Measurements from ENCODE around the gene TTC1. TPM values are rescaled to one million over a fixed set of nuclear protein-coding genes. Genes with fewer than 3 reads are reported as not detected.

TTC1 gene
- total and polyA plus RNA-seq, 9 of the 15 experiments (the other 6 are each of a cell fraction or from before 2014, with no cell fraction given), result 51.9 to 173 (median 87.7) TPM

GRCh38 chr5:159971514-159971913 lies 37.4 kb upstream of the TTC1 start:
- Histone ChIP-seq H4K20me1 (replicated peaks; ENCODE audit: control insufficient read depth, insufficient read depth, low read length) (no peaks in the 10 kb centered on the region), H3K4me2 (ENCODE audit: insufficient read depth, low read length) (no peak overlapping the region), H3K27me3 (ENCODE audit: control insufficient read depth in 2 of 2, insufficient read depth in 2 of 2, low read length in 2 of 2) (peaks cover 22 to 32% of the 10 kb centered on the region in 2 experiments), H3K4me1 (replicated peaks in 1 of 2; ENCODE audit: control insufficient read depth in 2 of 2, insufficient read depth in 2 of 2, low read length in 2 of 2) (peaks cover 0 to 3% of the 10 kb centered on the region in 2 experiments; a peak in 1 of 5 replicates), H3K36me3 (ENCODE audit: control insufficient read depth, insufficient read depth, low read length) (no peaks in the 10 kb centered on the region), H3K79me2 (ENCODE audit: control insufficient read depth, insufficient read depth, low read length) (no peaks in the 10 kb centered on the region), H3K9ac (ENCODE audit: insufficient read depth in 1 of 2, low read depth in 2 of 2, low read length in 2 of 2) (no peak overlapping the region), H2AFZ (ENCODE audit: low read depth, low read length) (no peak overlapping the region), H3K4me3 (no peak overlapping the region), H3K9me1 (ENCODE audit: control insufficient read depth, insufficient read depth, low read length) (no peaks in the 10 kb centered on the region), H3K27ac (ENCODE audit: extremely low read depth, low read depth, low read length) (no peak overlapping the region), H3K9me3 (replicated peaks; ENCODE audit: control insufficient read depth, insufficient read depth, low read depth, low read length) (no peaks in the 10 kb centered on the region)
- no peak for FAIRE-seq
- intact Hi-C loops (cut with micrococcal nuclease) (no loop called here), in situ Hi-C loops (cut with MboI) (loop anchor here (10.0 kb wide), 1 partner anchor 527 kb away; no protein-coding TSS in a partner anchor)
- no peak for ATAC-seq
- TF ChIP-seq, protein P1, sequence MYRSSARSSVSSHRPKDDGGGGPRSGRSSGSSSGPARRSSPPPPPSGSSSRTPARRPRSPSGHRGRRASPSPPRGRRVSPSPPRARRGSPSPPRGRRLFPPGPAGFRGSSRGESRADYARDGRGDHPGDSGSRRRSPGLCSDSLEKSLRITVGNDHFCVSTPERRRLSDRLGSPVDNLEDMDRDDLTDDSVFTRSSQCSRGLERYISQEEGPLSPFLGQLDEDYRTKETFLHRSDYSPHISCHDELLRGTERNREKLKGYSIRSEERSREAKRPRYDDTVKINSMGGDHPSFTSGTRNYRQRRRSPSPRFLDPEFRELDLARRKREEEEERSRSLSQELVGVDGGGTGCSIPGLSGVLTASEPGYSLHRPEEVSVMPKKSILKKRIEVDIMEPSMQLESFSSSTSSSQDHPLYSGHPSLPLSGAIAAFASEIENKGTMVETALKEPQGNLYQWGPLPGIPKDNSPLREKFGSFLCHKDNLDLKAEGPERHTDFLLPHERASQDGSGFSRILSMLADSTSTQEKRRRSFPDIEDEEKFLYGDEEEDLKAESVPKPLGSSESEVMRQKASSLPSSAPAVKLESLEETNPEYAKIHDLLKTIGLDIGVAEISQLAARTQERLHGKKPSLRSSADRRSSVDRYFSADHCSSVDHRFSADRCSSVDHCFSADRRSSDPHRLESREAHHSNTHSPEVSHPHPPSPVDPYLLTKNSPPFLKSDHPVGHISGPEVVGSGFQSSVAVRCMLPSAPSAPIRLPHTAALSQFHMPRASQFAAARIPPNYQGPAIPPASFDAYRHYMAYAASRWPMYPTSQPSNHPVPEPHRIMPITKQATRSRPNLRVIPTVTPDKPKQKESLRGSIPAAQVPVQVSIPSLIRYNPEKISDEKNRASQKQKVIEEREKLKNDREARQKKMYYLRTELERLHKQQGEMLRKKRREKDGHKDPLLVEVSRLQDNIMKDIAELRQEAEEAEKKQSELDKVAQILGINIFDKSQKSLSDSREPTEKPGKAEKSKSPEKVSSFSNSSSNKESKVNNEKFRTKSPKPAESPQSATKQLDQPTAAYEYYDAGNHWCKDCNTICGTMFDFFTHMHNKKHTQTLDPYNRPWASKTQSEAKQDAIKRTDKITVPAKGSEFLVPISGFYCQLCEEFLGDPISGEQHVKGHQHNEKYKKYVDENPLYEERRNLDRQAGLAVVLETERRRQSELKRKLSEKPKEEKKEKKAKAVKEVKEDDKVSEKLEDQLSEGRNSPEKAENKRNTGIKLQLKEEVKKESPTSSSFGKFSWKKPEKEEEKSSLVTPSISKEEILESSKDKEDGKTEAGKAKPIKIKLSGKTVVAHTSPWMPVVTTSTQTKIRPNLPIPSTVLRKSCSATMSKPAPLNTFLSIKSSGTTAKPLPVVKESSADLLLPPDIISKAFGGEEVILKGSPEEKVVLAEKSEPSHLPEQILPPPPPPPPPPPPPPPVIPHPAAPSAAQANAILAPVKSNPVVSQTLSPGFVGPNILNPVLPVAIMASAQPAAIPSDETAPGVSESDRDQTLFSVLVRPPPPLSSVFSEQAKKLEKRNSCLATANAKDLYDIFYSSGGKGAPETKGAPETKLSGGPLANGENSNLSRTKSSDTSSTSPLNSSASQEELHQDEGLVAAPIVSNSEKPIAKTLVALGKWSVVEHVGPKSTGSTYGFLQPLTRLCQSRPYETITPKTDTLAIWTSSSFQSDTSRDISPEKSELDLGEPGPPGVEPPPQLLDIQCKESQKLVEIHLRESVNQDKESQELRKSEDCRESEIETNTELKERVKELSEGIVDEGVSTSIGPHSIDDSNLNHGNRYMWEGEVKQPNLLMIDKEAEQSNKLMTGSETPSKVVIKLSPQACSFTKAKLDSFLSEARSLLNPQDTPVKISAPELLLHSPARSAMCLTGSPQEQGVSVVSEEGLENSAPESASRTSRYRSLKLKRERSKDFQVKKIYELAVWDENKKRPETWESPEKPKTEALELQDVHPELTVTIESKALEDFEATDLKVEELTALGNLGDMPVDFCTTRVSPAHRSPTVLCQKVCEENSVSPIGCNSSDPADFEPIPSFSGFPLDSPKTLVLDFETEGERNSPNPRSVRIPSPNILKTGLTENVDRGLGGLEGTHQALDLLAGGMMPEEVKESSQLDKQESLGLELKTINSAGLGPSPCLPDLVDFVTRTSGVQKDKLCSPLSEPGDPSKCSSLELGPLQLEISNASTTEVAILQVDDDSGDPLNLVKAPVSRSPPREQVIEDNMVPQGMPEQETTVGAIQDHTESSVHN (IDR thresholded peaks at IDR 0.05; ENCODE audit: borderline replicate concordance in 1 of 2, low read depth in 1 of 2), result no peak
- no peak for TF ChIP-seq HMG20B (CRISPR knock-in tag; IDR thresholded peaks at IDR 0.05)
- no peak for TF ChIP-seq CBX3 (IDR thresholded peaks at IDR 0.05; ENCODE audit: borderline replicate concordance in 1 of 2, low read length in 2 of 2)
- ChIA-PET CTCF (ENCODE audit: low intra/inter-chr PET ratio) (no interaction called here), POLR2A (no interaction called here)
- WGBS (ENCODE audit: insufficient coverage, low coverage, missing lambda C conversion rate), result 5% methylated on average over 9 of the region's 11 CpGs
- no peak for DNase-seq (ENCODE audit: extremely low read depth in 1 of 4, low spot score in 3 of 4)
- no TSS peak for BruUV-seq (replicated peaks)

Data from K562 (cell line).